Measurements from ENCODE around the gene VANGL1.

VANGL1 gene

GRCh38 chr1:115651391-115651790, 9.6 kb downstream of the VANGL1 start:
- TF ChIP-seq SPI1 (IDR thresholded peaks at IDR 0.05; ENCODE audit: low read depth, low read length) (no peak), PAX5 (IDR thresholded peaks at IDR 0.05; ENCODE audit: insufficient read depth, low read length, severe bottlenecking) (no peak), TAF1 (IDR thresholded peaks at IDR 0.05; ENCODE audit: low read depth, low read length) (no peak), POU2F2 (IDR thresholded peaks at IDR 0.05; ENCODE audit: low read depth, low read length) (no peak), POLR2A (IDR thresholded peaks at IDR 0.05; ENCODE audit: low read depth, low read length) (no peak), POLR2AphosphoS5 (IDR thresholded peaks at IDR 0.05; ENCODE audit: low read depth, low read length) (no peak)
- FAIRE-seq (no peak), DNase-seq (ENCODE audit: insufficient read length, low spot score) (no peak)

- FAIRE-seq: no peak
- no peak for DNase-seq (ENCODE audit: insufficient read length, low spot score)
- no peak for TF ChIP-seq SPI1 (IDR thresholded peaks at IDR 0.05; ENCODE audit: low read depth, low read length)
- TF ChIP-seq POU2F2 (IDR thresholded peaks at IDR 0.05; ENCODE audit: low read depth, low read length): no peak
- TF ChIP-seq TAF1 (IDR thresholded peaks at IDR 0.05; ENCODE audit: low read depth, low read length): no peak
- TF ChIP-seq PAX5 (IDR thresholded peaks at IDR 0.05; ENCODE audit: insufficient read depth, low read length, severe bottlenecking): no peak
Observed at GRCh38 chr1:115652236-115652788, 10.5 kb downstream of the VANGL1 start.

GRCh38 chr1:115654125-115654524, 12.4 kb downstream of the VANGL1 start:
- no peak for FAIRE-seq
- DNase-seq (ENCODE audit: insufficient read length, low spot score): no peak

GRCh38 chr1:115654663-115655305, 13.0 kb downstream of the VANGL1 start:
- TF ChIP-seq TAF1 (IDR thresholded peaks at IDR 0.05; ENCODE audit: low read depth, low read length) (no peak), PAX5 (IDR thresholded peaks at IDR 0.05; ENCODE audit: insufficient read depth, low read length, severe bottlenecking) (no peak), SPI1 (IDR thresholded peaks at IDR 0.05; ENCODE audit: low read depth, low read length) (no peak), POU2F2 (IDR thresholded peaks at IDR 0.05; ENCODE audit: low read depth, low read length) (no peak), POLR2A (IDR thresholded peaks at IDR 0.05; ENCODE audit: low read depth, low read length) (no peak), POLR2AphosphoS5 (IDR thresholded peaks at IDR 0.05; ENCODE audit: low read depth, low read length) (no peak)
- DNase-seq (ENCODE audit: insufficient read length, low spot score) (no peak), FAIRE-seq (no peak)

More at GRCh38 chr1:115654125-115654524, 12.4 kb downstream of the VANGL1 start:
- no peak for TF ChIP-seq SPI1 (IDR thresholded peaks at IDR 0.05; ENCODE audit: low read depth, low read length)
- no peak for TF ChIP-seq POU2F2 (IDR thresholded peaks at IDR 0.05; ENCODE audit: low read depth, low read length)
- TF ChIP-seq POLR2AphosphoS5 (IDR thresholded peaks at IDR 0.05; ENCODE audit: low read depth, low read length): no peak
- no peak for TF ChIP-seq TAF1 (IDR thresholded peaks at IDR 0.05; ENCODE audit: low read depth, low read length)
- no peak for TF ChIP-seq PAX5 (IDR thresholded peaks at IDR 0.05; ENCODE audit: insufficient read depth, low read length, severe bottlenecking)

- FAIRE-seq (peak; percentile 40), DNase-seq (ENCODE audit: insufficient read length, low spot score) (no peak)
- TF ChIP-seq POU2F2 (IDR thresholded peaks at IDR 0.05; ENCODE audit: low read depth, low read length) (no peak), PAX5 (IDR thresholded peaks at IDR 0.05; ENCODE audit: insufficient read depth, low read length, severe bottlenecking) (no peak), POLR2AphosphoS5 (IDR thresholded peaks at IDR 0.05; ENCODE audit: low read depth, low read length) (no peak), POLR2A (IDR thresholded peaks at IDR 0.05; ENCODE audit: low read depth, low read length) (no peak), SPI1 (IDR thresholded peaks at IDR 0.05; ENCODE audit: low read depth, low read length) (no peak), TAF1 (IDR thresholded peaks at IDR 0.05; ENCODE audit: low read depth, low read length) (no peak)
Observed at GRCh38 chr1:115655306-115655663, 13.5 kb downstream of the VANGL1 start.

GRCh38 chr1:115655916-115656315, 14.1 kb downstream of the VANGL1 start:
- DNase-seq (ENCODE audit: insufficient read length, low spot score) (no peak), FAIRE-seq (no peak)
- no peak for TF ChIP-seq PAX5 (IDR thresholded peaks at IDR 0.05; ENCODE audit: insufficient read depth, low read length, severe bottlenecking)
- no peak for TF ChIP-seq POLR2A (IDR thresholded peaks at IDR 0.05; ENCODE audit: low read depth, low read length)
- TF ChIP-seq POLR2AphosphoS5 (IDR thresholded peaks at IDR 0.05; ENCODE audit: low read depth, low read length): no peak
- no peak for TF ChIP-seq POU2F2 (IDR thresholded peaks at IDR 0.05; ENCODE audit: low read depth, low read length)
- TF ChIP-seq TAF1 (IDR thresholded peaks at IDR 0.05; ENCODE audit: low read depth, low read length): no peak
- TF ChIP-seq SPI1 (IDR thresholded peaks at IDR 0.05; ENCODE audit: low read depth, low read length): no peak

GRCh38 chr1:115656461-115657077, 14.8 kb downstream of the VANGL1 start:
- no peak for FAIRE-seq

GRCh38 chr1:115658646-115659045, 16.9 kb downstream of the VANGL1 start:
- no peak for FAIRE-seq

More at GRCh38 chr1:115656461-115657077, 14.8 kb downstream of the VANGL1 start:
- no peak for DNase-seq (ENCODE audit: insufficient read length, low spot score)
- TF ChIP-seq SPI1 (IDR thresholded peaks at IDR 0.05; ENCODE audit: low read depth, low read length) (no peak), POLR2A (IDR thresholded peaks at IDR 0.05; ENCODE audit: low read depth, low read length) (no peak)

GRCh38 chr1:115660151-115660550, 18.4 kb downstream of the VANGL1 start:
- no peak for FAIRE-seq
- DNase-seq (ENCODE audit: insufficient read length, low spot score): no peak
- no peak for TF ChIP-seq SPI1 (IDR thresholded peaks at IDR 0.05; ENCODE audit: low read depth, low read length)
- TF ChIP-seq POLR2A (IDR thresholded peaks at IDR 0.05; ENCODE audit: low read depth, low read length): no peak
- TF ChIP-seq PAX5 (IDR thresholded peaks at IDR 0.05; ENCODE audit: insufficient read depth, low read length, severe bottlenecking): no peak
- TF ChIP-seq POU2F2 (IDR thresholded peaks at IDR 0.05; ENCODE audit: low read depth, low read length): no peak
- no peak for TF ChIP-seq POLR2AphosphoS5 (IDR thresholded peaks at IDR 0.05; ENCODE audit: low read depth, low read length)
- TF ChIP-seq TAF1 (IDR thresholded peaks at IDR 0.05; ENCODE audit: low read depth, low read length): no peak

More at GRCh38 chr1:115658646-115659045, 16.9 kb downstream of the VANGL1 start:
- DNase-seq (ENCODE audit: insufficient read length, low spot score): no peak
- TF ChIP-seq TAF1 (IDR thresholded peaks at IDR 0.05; ENCODE audit: low read depth, low read length) (no peak), POLR2A (IDR thresholded peaks at IDR 0.05; ENCODE audit: low read depth, low read length) (no peak), SPI1 (IDR thresholded peaks at IDR 0.05; ENCODE audit: low read depth, low read length) (no peak), PAX5 (IDR thresholded peaks at IDR 0.05; ENCODE audit: insufficient read depth, low read length, severe bottlenecking) (no peak), POLR2AphosphoS5 (IDR thresholded peaks at IDR 0.05; ENCODE audit: low read depth, low read length) (no peak), POU2F2 (IDR thresholded peaks at IDR 0.05; ENCODE audit: low read depth, low read length) (no peak)

Measured in GM12891 (cell line).